Uterus (tissue), 4 donors: ENCODE measurements around the gene FAM120B. TPM values are rescaled to one million over a fixed set of nuclear protein-coding genes. Genes with fewer than 3 reads are reported as not detected.
A peak's percentile ranks its signal among the peaks of the same experiment; 100 is the strongest.

Source experiments
- DNase-seq, 2 donors: peaks; one replicate each; pipeline ENCODE4 v3.0.0-alpha.2; 2019 to 2020
- H3K27ac ChIP-seq, 2 donors: fragments of 200-600 bp; sonication (generic); 1 replicate in 1 of 2; 2 replicates in 1 of 2; pipeline ENCODE4 v1.5.1; 2016 to 2018
- H3K27me3 ChIP-seq, 2 donors: fragments of 200-600 bp; sonication (generic); one replicate each; pipeline ENCODE4 v1.5.1; 2018 to 2019; ENCODE audit warnings: control low read depth in 1 of 2
- H3K36me3 ChIP-seq, 2 donors: fragments of 200-600 bp; sonication (generic); one replicate each; pipeline ENCODE4 v1.5.1; 2019; ENCODE audit warnings: control low read depth in 1 of 2
- H3K4me1 ChIP-seq, 2 donors: fragments of 200-600 bp; sonication (generic); one replicate each; pipeline ENCODE4 v1.5.1; 2018 to 2019; ENCODE audit warnings: control low read depth in 1 of 2
- H3K4me3 ChIP-seq, 2 donors: fragments of 200-600 bp; sonication (generic); 1 replicate in 1 of 2; 2 replicates in 1 of 2; pipeline ENCODE4 v1.5.1; 2018 to 2019; ENCODE audit warnings: mild to moderate bottlenecking in 1 of 2
- H3K9me3 ChIP-seq, 2 donors: fragments of 200-600 bp; sonication (generic); one replicate each; pipeline ENCODE4 v1.5.1; 2019; ENCODE audit warnings: control low read depth in 1 of 2
- CTCF ChIP-seq, 4 experiments: fragments of 200-600 bp in 2 of 4; fragments of 450-650 bp in 2 of 4; sonication (generic) in 2 of 4; IDR thresholded peaks; one replicate each; pipeline ENCODE4 v1.5.1; 2016 to 2019; ENCODE audit warnings: antibody characterized with exemption in 4 of 4, mild to moderate bottlenecking in 2 of 4, moderate library complexity in 1 of 4
- POLR2A ChIP-seq, 2 donors: fragments of 450-650 bp; IDR thresholded peaks; one replicate each; pipeline ENCODE4 v1.6.1; 2016; ENCODE audit warnings: antibody characterized with exemption in 2 of 2, mild to moderate bottlenecking in 1 of 2, moderate library complexity in 1 of 2
- intact Hi-C: fragments of 100-400 bp; cut with DNase I; formaldehyde crosslinking; loops from one replicate; pipeline ENCODE4 v1.15.1; 2023; ENCODE audit warnings: low total_unique reads
- total RNA-seq, 4 donors: library from RNA; depleted of rRNA in 3 of 4; stranded (reverse); fragments of >200 nt in 3 of 4; gene quantifications; one replicate each; pipeline versions ENCODE4 v1.1.0 to v1.2.4, GENCODE V29; 2014 to 2023
- donor health status: DM: yes; HTN: yes; CAD: no.

The FAM120B gene, protein sequence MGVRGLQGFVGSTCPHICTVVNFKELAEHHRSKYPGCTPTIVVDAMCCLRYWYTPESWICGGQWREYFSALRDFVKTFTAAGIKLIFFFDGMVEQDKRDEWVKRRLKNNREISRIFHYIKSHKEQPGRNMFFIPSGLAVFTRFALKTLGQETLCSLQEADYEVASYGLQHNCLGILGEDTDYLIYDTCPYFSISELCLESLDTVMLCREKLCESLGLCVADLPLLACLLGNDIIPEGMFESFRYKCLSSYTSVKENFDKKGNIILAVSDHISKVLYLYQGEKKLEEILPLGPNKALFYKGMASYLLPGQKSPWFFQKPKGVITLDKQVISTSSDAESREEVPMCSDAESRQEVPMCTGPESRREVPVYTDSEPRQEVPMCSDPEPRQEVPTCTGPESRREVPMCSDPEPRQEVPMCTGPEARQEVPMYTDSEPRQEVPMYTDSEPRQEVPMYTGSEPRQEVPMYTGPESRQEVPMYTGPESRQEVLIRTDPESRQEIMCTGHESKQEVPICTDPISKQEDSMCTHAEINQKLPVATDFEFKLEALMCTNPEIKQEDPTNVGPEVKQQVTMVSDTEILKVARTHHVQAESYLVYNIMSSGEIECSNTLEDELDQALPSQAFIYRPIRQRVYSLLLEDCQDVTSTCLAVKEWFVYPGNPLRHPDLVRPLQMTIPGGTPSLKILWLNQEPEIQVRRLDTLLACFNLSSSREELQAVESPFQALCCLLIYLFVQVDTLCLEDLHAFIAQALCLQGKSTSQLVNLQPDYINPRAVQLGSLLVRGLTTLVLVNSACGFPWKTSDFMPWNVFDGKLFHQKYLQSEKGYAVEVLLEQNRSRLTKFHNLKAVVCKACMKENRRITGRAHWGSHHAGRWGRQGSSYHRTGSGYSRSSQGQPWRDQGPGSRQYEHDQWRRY
- total RNA-seq, result 10 to 100 TPM; 12.1 to 50.9 (median 35.2) TPM

DNA sequence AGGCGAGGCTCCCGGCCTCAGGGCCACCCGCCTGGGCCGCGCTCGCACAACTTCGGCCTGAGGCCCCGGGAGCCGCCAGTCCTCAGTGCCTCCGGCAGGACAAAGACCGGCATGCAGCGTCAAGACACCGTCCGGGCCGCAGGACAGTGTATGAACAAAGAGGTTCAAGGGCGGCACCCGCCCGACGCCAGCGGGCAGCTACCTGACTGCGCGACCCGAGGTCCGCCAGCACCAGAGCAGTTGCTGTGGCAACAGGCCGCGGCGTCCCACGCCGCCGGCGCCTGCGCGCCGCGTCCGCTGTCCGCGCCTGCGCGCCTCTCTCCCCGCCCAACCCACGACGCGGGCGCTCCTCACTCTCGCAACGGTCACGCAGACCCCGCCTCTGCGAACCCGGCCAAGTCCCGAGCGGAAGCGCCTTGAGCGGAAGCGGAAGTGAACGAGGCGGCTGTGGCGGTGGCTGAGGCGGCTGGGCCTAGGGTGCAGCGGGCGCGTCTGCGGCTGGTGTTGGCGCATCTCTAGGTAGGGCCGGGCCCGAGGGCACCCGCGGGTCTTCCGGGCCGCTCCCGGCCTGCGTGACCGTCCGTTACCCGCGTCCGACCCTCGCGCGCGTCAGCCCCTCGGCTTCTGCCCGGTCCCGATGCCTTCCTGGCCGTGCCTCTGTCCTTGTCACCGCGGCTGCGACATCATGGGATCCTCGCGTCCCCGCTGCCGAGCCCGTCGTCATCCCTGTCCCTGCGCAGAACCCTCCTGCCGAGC, at the start of gene FAM120B:
Gene FAM120B, plus strand, starts transcription at position 435 of the 756 bp plus-strand sequence. CDS start 10,633 bp downstream, outside the sequence.
- peak within 1 kb of the TSS; percentile 82 to 89 for H3K27ac ChIP-seq
- H3K9me3 ChIP-seq, result no peaks in the 10 kb centered on the region
- H3K36me3 ChIP-seq, result no peaks in the 10 kb centered on the region
- no peaks in the 10 kb centered on the region for H3K27me3 ChIP-seq
- peak within 1 kb of the TSS; percentile 85 to 99 for H3K4me3 ChIP-seq
- DNase-seq, result peak; percentile 96 to 98
- intact Hi-C loops, result no loop called here
- TF ChIP-seq CTCF (IDR thresholded peaks at IDR 0.05), result peak in 2 of 4 experiments; percentile 10 to 20
- peak; percentile 80 to 91 for TF ChIP-seq POLR2A (IDR thresholded peaks at IDR 0.05)
- H3K4me1 ChIP-seq, result no peaks in the 10 kb centered on the region

- no peaks in the 10 kb centered on the region for H3K36me3 ChIP-seq
- no peaks in the 10 kb centered on the region for H3K9me3 ChIP-seq
- no peak overlapping the region for H3K4me3 ChIP-seq
- H3K4me1 ChIP-seq, result peaks cover 0 to under 1% of the 10 kb centered on the region in 2 donors
- intact Hi-C loops, result no loop called here
- H3K27me3 ChIP-seq, result no peaks in the 10 kb centered on the region
- DNase-seq, result no peak
- no peak overlapping the region for H3K27ac ChIP-seq
- no peak for TF ChIP-seq POLR2A (IDR thresholded peaks at IDR 0.05)
- no peak for TF ChIP-seq CTCF (IDR thresholded peaks at IDR 0.05)
Measured at GRCh38 chr6:170257376-170257775, 49.2 kb upstream of the FAM120B start.

DNA sequence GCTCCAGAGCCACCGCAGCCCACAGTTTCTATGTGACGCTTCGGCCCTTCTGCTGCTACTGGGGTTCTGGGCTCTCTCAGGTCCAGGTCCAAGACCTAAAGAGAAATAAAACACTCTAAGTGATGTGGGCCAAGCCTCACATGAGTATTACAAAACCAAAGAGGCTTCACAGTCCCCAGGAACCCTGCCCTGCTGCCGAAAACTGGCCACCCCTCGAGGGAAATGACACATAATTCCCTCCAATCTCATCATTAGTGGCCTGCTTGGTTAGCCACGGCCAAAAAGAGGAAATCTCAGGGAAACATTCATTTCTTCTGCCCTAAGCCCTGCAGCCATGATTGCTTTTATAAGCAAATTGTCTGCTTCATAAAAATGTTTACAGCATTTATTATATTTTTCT, 48.2 kb upstream of the FAM120B start:
- Histone ChIP-seq H3K4me1 (peaks cover 0 to 3% of the 10 kb centered on the region in 2 donors), H3K27ac (no peak overlapping the region), H3K27me3 (no peaks in the 10 kb centered on the region), H3K36me3 (no peaks in the 10 kb centered on the region), H3K4me3 (no peak overlapping the region), H3K9me3 (no peaks in the 10 kb centered on the region)
- DNase-seq, result no peak
- intact Hi-C loops, result no loop called here
- TF ChIP-seq CTCF (IDR thresholded peaks at IDR 0.05) (no peak), POLR2A (IDR thresholded peaks at IDR 0.05) (no peak)

DNA sequence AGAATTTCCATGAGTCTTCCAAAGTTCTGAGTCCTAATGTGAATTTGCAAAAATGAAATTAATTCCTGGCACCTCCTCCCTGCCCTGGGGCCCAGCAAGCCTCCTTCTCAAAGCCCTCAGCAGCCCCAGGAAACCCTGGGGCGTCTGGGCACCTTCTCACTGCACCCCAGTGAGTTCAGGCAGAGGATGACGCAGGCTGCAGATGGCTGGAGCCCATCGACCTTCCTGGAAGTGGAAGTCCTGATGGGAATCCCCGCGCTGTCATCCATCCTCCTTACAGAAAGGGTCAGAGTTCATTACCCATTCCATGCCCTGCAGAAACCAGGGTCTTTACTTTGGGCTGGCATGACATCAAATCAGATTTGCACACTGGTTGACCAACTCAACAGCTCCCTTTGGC, 47.3 kb upstream of the FAM120B start:
- no peak for TF ChIP-seq POLR2A (IDR thresholded peaks at IDR 0.05)
- TF ChIP-seq CTCF (IDR thresholded peaks at IDR 0.05), result no peak
- Histone ChIP-seq H3K4me1 (peaks cover 0 to 3% of the 10 kb centered on the region in 2 donors), H3K9me3 (no peaks in the 10 kb centered on the region), H3K27me3 (no peaks in the 10 kb centered on the region), H3K4me3 (no peak overlapping the region), H3K36me3 (no peaks in the 10 kb centered on the region), H3K27ac (no peak overlapping the region)
- intact Hi-C loops, result no loop called here
- DNase-seq, result no peak
